Measurements from ENCODE around the gene MBOAT1. TPM values are rescaled to one million over a fixed set of nuclear protein-coding genes. Genes with fewer than 3 reads are reported as not detected.

The MBOAT1 gene
- 10 to 100 TPM in 6 of 7 donors, 1 to 10 TPM in 1; 9.1 to 14.9 (median 12.6) TPM for total RNA-seq
- polyA plus RNA-seq = 1 to 10 TPM; 1.0 to 1.8 (median 1.1) TPM
- long read RNA-seq, donor 1 = 0 reads
- long read RNA-seq, donor 2, partial matches to known transcripts = 0 of 1 reads
- long read RNA-seq, donor 2, other reads (novel, unspliced or antisense) = 0 of 1 reads

DNA sequence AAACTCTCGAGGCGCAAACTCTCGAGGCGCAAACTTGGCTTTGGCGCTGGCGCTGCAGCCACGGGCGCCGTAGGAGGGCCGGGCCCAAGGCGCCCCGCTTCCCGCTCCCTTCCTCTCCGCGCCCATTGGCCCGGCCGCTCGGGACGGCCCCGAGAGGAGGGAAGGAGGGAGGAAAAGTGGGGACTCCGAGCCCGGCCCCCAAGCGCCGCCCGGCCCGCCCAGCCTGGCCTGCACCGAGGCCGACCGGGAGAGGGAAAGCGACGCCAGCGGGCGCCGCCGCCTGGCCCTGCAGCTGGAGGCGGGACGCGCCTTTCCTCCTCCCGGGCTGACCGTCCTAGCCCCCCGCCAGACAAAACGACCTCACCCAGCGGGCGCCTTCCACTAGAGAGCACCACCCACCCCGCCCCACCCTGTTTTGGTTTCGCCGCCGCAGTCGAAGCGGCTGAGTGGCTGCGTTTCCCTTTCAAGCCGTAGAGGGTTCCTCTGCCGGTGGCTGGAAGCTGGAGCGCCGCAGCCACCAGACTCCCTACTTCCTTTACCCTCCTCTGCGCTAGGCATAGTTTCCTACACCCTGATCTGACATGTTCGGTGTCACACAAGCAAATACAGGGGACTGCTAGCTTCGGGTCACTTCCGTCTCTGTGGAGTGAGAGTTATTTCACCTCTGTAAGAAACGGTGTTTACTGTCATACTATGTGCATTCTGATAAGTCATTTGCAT, at the start of gene MBOAT1:
MBOAT1 (minus strand) TSS at position 78 of the 720 bp plus-strand sequence. CDS start 235 bp downstream, outside the sequence.
- WGBS, 5 donors = 0 to 3% (median 1%) methylated on average over 19 to 60 of the region's 60 CpGs
- DNase-seq = peak; percentile 95
- peaks cover 0 to 6% (median 0%) of the 10 kb centered on the region in 7 donors for H3K27me3 ChIP-seq (replicated peaks in 1 of 7)
- TF ChIP-seq CTCF (IDR thresholded peaks at IDR 0.05 in 8 of 11, conservative IDR thresholded peaks at IDR 0.05 in 3 of 11) (peak in 3 of 11 experiments; percentile 30 to 48 (median 33)), POLR2A (IDR thresholded peaks at IDR 0.05) (peak in 1 of 3 donors; percentile 42), POLR2AphosphoS5 (IDR thresholded peaks at IDR 0.05) (peak; percentile 71 to 87 (median 83))
- intact Hi-C loops (cut with DNase I; ENCODE audit: low total_unique reads) = no loop called here
- peak within 1 kb of the TSS; percentile 71 to 91 (median 86) for H3K4me3 ChIP-seq
- peak within 1 kb of the TSS; percentile 77 to 96 (median 89) for H3K27ac ChIP-seq
- no peaks in the 10 kb centered on the region for H3K36me3 ChIP-seq
- H3K9me3 ChIP-seq = no peaks in the 10 kb centered on the region
- peaks cover 7 to 56% (median 33%) of the 10 kb centered on the region in 6 donors for H3K4me1 ChIP-seq

DNA sequence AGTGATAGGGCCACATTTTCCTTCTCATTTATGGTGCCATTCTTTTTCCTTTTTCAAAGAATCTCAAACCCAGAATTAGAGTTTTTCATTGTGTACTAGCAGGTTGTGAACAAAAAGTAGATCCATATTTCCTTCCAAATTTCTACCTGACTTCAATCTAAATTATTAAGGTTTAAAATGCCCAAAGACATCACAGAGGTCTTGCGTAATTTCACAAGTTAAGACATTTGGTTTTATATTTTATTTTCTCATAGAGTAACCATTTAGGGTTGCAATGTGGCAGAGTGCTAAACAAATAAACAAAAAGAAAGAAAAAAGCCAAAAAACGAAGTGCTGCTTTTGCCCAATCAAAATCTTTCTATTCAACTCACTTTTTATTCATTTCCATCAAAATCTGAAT, 49.4 kb upstream of the MBOAT1 start:
- no peaks in the 10 kb centered on the region for H3K4me1 ChIP-seq
- DNase-seq = no peak
- intact Hi-C loops (cut with DNase I; ENCODE audit: low total_unique reads) = no loop called here
- no peak for TF ChIP-seq POLR2A (IDR thresholded peaks at IDR 0.05)
- no peak for TF ChIP-seq POLR2AphosphoS5 (IDR thresholded peaks at IDR 0.05)
- no peak for TF ChIP-seq CTCF (IDR thresholded peaks at IDR 0.05 in 8 of 11, conservative IDR thresholded peaks at IDR 0.05 in 3 of 11)
- 75 to 86% (median 82%) methylated on average over 2 of the region's 2 CpGs for WGBS, 5 donors
- no peak overlapping the region for H3K4me3 ChIP-seq
- no peaks in the 10 kb centered on the region for H3K36me3 ChIP-seq
- H3K27ac ChIP-seq = no peak overlapping the region
- H3K27me3 ChIP-seq (replicated peaks in 1 of 7) = no peaks in the 10 kb centered on the region
- H3K9me3 ChIP-seq = peaks cover 0 to 12% (median 8%) of the 10 kb centered on the region in 8 donors

- H3K27ac ChIP-seq = no peak overlapping the region
- H3K4me3 ChIP-seq = no peak overlapping the region
- intact Hi-C loops (cut with DNase I; ENCODE audit: low total_unique reads) = no loop called here
- WGBS, 5 donors = 86 to 94% (median 88%) methylated on average over 7 of the region's 7 CpGs
- no peak for DNase-seq
- no peaks in the 10 kb centered on the region for H3K27me3 ChIP-seq (replicated peaks in 1 of 7)
- TF ChIP-seq CTCF (IDR thresholded peaks at IDR 0.05 in 8 of 11, conservative IDR thresholded peaks at IDR 0.05 in 3 of 11) (no peak), POLR2A (IDR thresholded peaks at IDR 0.05) (no peak)
- no peaks in the 10 kb centered on the region for H3K4me1 ChIP-seq
- peaks cover 0 to 12% (median 8%) of the 10 kb centered on the region in 8 donors for H3K9me3 ChIP-seq
- no peaks in the 10 kb centered on the region for H3K36me3 ChIP-seq
Observed at GRCh38 chr6:20260360-20260759, 48.1 kb upstream of the MBOAT1 start.

- DNase-seq = no peak
- Histone ChIP-seq H3K4me3 (no peak overlapping the region), H3K9me3 (peaks cover 0 to 12% (median 8%) of the 10 kb centered on the region in 8 donors), H3K4me1 (no peaks in the 10 kb centered on the region), H3K36me3 (no peaks in the 10 kb centered on the region), H3K27me3 (replicated peaks in 1 of 7) (no peaks in the 10 kb centered on the region), H3K27ac (no peak overlapping the region)
- 96 to 98% (median 96%) methylated on average over 40 to 48 of the region's 48 CpGs for WGBS, 5 donors
- TF ChIP-seq POLR2AphosphoS5 (IDR thresholded peaks at IDR 0.05) (no peak), POLR2A (IDR thresholded peaks at IDR 0.05) (no peak), CTCF (IDR thresholded peaks at IDR 0.05 in 8 of 11, conservative IDR thresholded peaks at IDR 0.05 in 3 of 11) (no peak)
- intact Hi-C loops (cut with DNase I; ENCODE audit: low total_unique reads) = no loop called here
Observed at GRCh38 chr6:20259316-20260049, 47.2 kb upstream of the MBOAT1 start.
